HepG2 (cell line): ENCODE results near the gene POFUT2. TPM values are rescaled to one million over a fixed set of nuclear protein-coding genes. Genes with fewer than 3 reads are reported as not detected.

Experiments
- ATF7-NPFF ChIP-seq: sonication (generic); formaldehyde crosslinking; IDR thresholded peaks from 2 replicates; pipeline ENCODE4 v1.8.1; 2023; ENCODE audit warnings: mild to moderate bottlenecking, low read depth, missing genetic modification reagents, moderate library complexity
- CCAR2 ChIP-seq: fragments of 200-400 bp; formaldehyde crosslinking; optimal IDR thresholded peaks from 2 replicates; pipeline ENCODE3; 2018; ENCODE audit warnings: low read depth, mild to moderate bottlenecking, low read length, moderate library complexity
- JDP2 ChIP-seq: sonication (generic); formaldehyde crosslinking; IDR thresholded peaks from 2 replicates; pipeline ENCODE4 v1.8.1; 2022; ENCODE audit warnings: missing genetic modification reagents, borderline replicate concordance
- MTF2 ChIP-seq: sonication (generic); formaldehyde crosslinking; IDR thresholded peaks from 2 replicates; pipeline ENCODE4 v1.5.0; 2020; ENCODE audit warnings: missing genetic modification reagents, borderline replicate concordance
- POLR2AphosphoS5 ChIP-seq: IDR thresholded peaks from 2 replicates; pipeline ENCODE4 v1.6.1; 2012; ENCODE audit warnings: low read depth, low read length
- POLR2G ChIP-seq: fragments of 200-400 bp; formaldehyde crosslinking; IDR thresholded peaks from 2 replicates; pipeline ENCODE4 v1.6.1; 2018; ENCODE audit warnings: mild to moderate bottlenecking, low read depth, low read length, moderate library complexity
- RCOR2 ChIP-seq: IDR thresholded peaks from 2 replicates; pipeline ENCODE4 v1.6.1; 2016; ENCODE audit warnings: missing biosample characterization, missing genetic modification reagents
- RFX1 ChIP-seq: fragments of 450-650 bp; IDR thresholded peaks from 2 replicates; pipeline ENCODE4 v1.6.1; 2017
- SAFB2 ChIP-seq: sonication (generic); formaldehyde crosslinking; IDR thresholded peaks from 2 replicates; pipeline ENCODE4 v1.5.1; 2020; ENCODE audit warnings: missing genetic modification reagents, low read depth, mild to moderate bottlenecking, borderline replicate concordance
- TBX3 ChIP-seq: fragments of 450-650 bp; IDR thresholded peaks from 2 replicates; pipeline ENCODE4 v1.6.1; 2017; ENCODE audit warnings: antibody characterized with exemption, mild to moderate bottlenecking, inconsistent platforms, borderline replicate concordance
- U2AF1 ChIP-seq: fragments of 200-400 bp; formaldehyde crosslinking; optimal IDR thresholded peaks from 2 replicates; pipeline ENCODE3; 2017; ENCODE audit warnings: mild to moderate bottlenecking, low read depth, low read length
- ZBTB7A ChIP-seq: sonication (generic); formaldehyde crosslinking; IDR thresholded peaks from 2 replicates; pipeline ENCODE4 v1.8.0; 2022; ENCODE audit warnings: mild to moderate bottlenecking, missing genetic modification reagents
- ZFP36L2 ChIP-seq: sonication (generic); formaldehyde crosslinking; IDR thresholded peaks from 2 replicates; pipeline ENCODE4 v1.4.0; 2020; ENCODE audit warnings: missing genetic modification reagents
- ZFP90 ChIP-seq: sonication (generic); formaldehyde crosslinking; IDR thresholded peaks from 2 replicates; pipeline ENCODE4 v1.8.0; 2022; ENCODE audit warnings: missing genetic modification reagents, mild to moderate bottlenecking, inconsistent platforms, borderline replicate concordance
- ZNF253 ChIP-seq: sonication (generic); formaldehyde crosslinking; IDR thresholded peaks from 2 replicates; pipeline ENCODE4 v1.8.0; 2022; ENCODE audit warnings: mild to moderate bottlenecking, missing genetic modification reagents, borderline replicate concordance
- ZNF274 ChIP-seq: sonication (generic); formaldehyde crosslinking; IDR thresholded peaks from 2 replicates; pipeline ENCODE4 v1.5.1; 2020; ENCODE audit warnings: mild to moderate bottlenecking, missing genetic modification reagents
- ZNF382 ChIP-seq: sonication (generic); formaldehyde crosslinking; IDR thresholded peaks from 2 replicates; pipeline ENCODE4 v1.5.0; 2020; ENCODE audit warnings: missing genetic modification reagents, mild to moderate bottlenecking, borderline replicate concordance
- ZNF543 ChIP-seq: sonication (generic); formaldehyde crosslinking; IDR thresholded peaks from 2 replicates; pipeline ENCODE4 v1.4.0; 2020; ENCODE audit warnings: mild to moderate bottlenecking, missing genetic modification reagents
- ZNF569 ChIP-seq: sonication (generic); formaldehyde crosslinking; IDR thresholded peaks from 2 replicates; pipeline ENCODE4 v1.5.0; 2020; ENCODE audit warnings: mild to moderate bottlenecking, missing genetic modification reagents, moderate library complexity, borderline replicate concordance
- ZNF616 ChIP-seq: sonication (generic); formaldehyde crosslinking; IDR thresholded peaks from 2 replicates; pipeline ENCODE4 v1.5.0; 2020; ENCODE audit warnings: low read depth, mild to moderate bottlenecking, missing genetic modification reagents
- polyA plus RNA-seq, 8 experiments: library from polyadenylated mRNA; depleted of rRNA in 3 of 8; stranded (reverse) in 7 of 8; unstranded in 1 of 8; fragments of >200 nt; fragmentation: Illumina TruSeq in 4 of 8; extraction: Trizol in 4 of 8; gene quantifications; 2 replicates each; pipeline versions ENCODE4 v1.2.1 to v1.2.3, GENCODE V29; 2011 to 2016; ENCODE audit warnings: low read depth in 4 of 8, missing spikeins in 1 of 8, mixed read lengths in 1 of 8; ENCODE audit not compliant: insufficient read depth in 1 of 8
- total RNA-seq, 5 experiments: library from RNA; depleted of rRNA; stranded (reverse); fragments of >200 nt; fragmentation: Illumina TruSeq; extraction: Trizol; gene quantifications; 2 replicates each; pipeline ENCODE4 v1.2.3, GENCODE V29; 2016; ENCODE audit warnings: low read depth in 1 of 5
- TF ChIP-seq, protein P1 (sequence below): IDR thresholded peaks from 2 replicates; pipeline ENCODE4 v1.6.1; 2016; ENCODE audit warnings: missing genetic modification reagents, missing compliant biosample characterization
- TF ChIP-seq, protein P2 (sequence below): sonication (generic); formaldehyde crosslinking; conservative IDR thresholded peaks from 2 replicates; pipeline ENCODE4 v1.4.0; 2020; ENCODE audit warnings: missing genetic modification reagents
- TF ChIP-seq, protein P3 (sequence below): sonication (generic); formaldehyde crosslinking; IDR thresholded peaks from 2 replicates; pipeline ENCODE4 v1.4.0; 2020; ENCODE audit warnings: missing genetic modification reagents
- TF ChIP-seq, protein P4 (sequence below): sonication (generic); formaldehyde crosslinking; IDR thresholded peaks from 2 replicates; pipeline ENCODE4 v1.9.0; 2021; ENCODE audit warnings: missing genetic modification reagents, borderline replicate concordance
- TF ChIP-seq, protein P5 (sequence below): sonication (generic); formaldehyde crosslinking; IDR thresholded peaks from 2 replicates; pipeline ENCODE4 v1.8.0; 2022; ENCODE audit warnings: mild to moderate bottlenecking, missing genetic modification reagents

Gene POFUT2
- total and polyA plus RNA-seq, 2 of the 13 experiments (the other 11 are each of a cell fraction or from before 2014, with no cell fraction given) = 22.8 to 24.0 TPM

DNA sequence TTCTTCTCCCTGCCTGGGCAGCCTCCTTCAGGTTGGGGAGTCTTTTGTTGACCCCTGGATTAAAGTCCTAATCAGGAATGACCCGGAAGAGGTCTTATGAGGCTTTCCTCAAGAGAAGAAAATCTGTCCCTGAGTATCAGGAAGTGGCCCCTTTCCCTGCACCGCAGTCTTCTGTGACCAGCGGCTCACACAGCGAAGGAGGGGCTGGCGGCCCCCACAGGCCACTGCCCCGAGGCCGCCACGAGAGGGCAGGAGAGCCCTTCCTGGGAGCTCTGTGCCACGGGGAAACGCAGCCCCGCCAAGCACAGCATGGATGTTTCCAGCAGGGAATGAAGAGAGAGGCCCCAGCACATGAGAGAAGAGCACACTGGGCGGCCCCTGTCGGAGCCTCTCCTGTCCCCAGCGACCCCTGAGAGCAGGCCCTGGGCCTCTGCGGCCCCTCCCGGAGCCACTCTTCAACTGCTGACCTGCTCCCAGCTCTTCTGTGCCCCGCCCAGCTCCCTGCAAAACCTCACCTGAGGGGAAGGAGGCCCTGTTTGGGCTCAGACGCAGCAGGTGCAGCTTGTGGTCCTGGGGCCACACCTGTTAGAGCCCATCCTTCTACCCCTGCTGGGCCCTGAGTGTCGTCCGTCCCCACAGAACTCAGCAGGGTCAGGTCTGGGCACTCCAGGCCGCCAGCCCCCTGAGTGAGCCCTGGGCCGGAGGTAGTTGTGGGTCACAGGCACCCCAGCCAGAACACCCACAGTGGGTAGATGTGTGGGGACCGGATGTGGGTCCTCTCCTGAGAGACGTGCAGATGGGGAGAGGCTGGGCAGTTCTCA, 4.9 kb upstream of the POFUT2 start (continued):
- TF ChIP-seq ZBTB7A (CRISPR knock-in tag) (peak; percentile 79; the same call in 1 of the 2 replicates), SAFB2 (CRISPR knock-in tag) (peak; percentile 84; the same call in 1 of the 2 replicates), RCOR2 (no peak), POLR2AphosphoS5 (no peak), CCAR2 (no peak), ZNF543 (CRISPR knock-in tag) (peak; percentile 96), POLR2G (peak; percentile 30; the same call in 1 of the 2 replicates), TBX3 (no peak), ZNF274 (CRISPR knock-in tag) (peak; percentile 68), ATF7-NPFF (no peak), JDP2 (CRISPR knock-in tag) (no peak), ZNF382 (CRISPR knock-in tag) (no peak), ZNF616 (CRISPR knock-in tag) (no peak), U2AF1 (no peak), ZFP36L2 (CRISPR knock-in tag) (no peak), ZNF569 (CRISPR knock-in tag) (no peak), RFX1 (no peak), MTF2 (CRISPR knock-in tag) (peak; percentile 72; the same call in 1 of the 2 replicates), ZNF253 (no peak), ZFP90 (CRISPR knock-in tag) (no peak; the same call in 1 of the 2 replicates)
- TF ChIP-seq, protein P1, sequence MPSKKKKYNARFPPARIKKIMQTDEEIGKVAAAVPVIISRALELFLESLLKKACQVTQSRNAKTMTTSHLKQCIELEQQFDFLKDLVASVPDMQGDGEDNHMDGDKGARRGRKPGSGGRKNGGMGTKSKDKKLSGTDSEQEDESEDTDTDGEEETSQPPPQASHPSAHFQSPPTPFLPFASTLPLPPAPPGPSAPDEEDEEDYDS (CRISPR knock-in tag) = peak; percentile 47; the same call in 1 of the 2 replicates
- TF ChIP-seq, protein P2, sequence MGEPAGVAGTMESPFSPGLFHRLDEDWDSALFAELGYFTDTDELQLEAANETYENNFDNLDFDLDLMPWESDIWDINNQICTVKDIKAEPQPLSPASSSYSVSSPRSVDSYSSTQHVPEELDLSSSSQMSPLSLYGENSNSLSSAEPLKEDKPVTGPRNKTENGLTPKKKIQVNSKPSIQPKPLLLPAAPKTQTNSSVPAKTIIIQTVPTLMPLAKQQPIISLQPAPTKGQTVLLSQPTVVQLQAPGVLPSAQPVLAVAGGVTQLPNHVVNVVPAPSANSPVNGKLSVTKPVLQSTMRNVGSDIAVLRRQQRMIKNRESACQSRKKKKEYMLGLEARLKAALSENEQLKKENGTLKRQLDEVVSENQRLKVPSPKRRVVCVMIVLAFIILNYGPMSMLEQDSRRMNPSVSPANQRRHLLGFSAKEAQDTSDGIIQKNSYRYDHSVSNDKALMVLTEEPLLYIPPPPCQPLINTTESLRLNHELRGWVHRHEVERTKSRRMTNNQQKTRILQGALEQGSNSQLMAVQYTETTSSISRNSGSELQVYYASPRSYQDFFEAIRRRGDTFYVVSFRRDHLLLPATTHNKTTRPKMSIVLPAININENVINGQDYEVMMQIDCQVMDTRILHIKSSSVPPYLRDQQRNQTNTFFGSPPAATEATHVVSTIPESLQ = 0 out of 2 replicates have a peak, but pooled peaks have one; percentile 77
- TF ChIP-seq, protein P3, sequence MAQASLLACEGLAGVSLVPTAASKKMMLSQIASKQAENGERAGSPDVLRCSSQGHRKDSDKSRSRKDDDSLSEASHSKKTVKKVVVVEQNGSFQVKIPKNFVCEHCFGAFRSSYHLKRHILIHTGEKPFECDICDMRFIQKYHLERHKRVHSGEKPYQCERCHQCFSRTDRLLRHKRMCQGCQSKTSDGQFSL (CRISPR knock-in tag) = no peak
- TF ChIP-seq, protein P4, sequence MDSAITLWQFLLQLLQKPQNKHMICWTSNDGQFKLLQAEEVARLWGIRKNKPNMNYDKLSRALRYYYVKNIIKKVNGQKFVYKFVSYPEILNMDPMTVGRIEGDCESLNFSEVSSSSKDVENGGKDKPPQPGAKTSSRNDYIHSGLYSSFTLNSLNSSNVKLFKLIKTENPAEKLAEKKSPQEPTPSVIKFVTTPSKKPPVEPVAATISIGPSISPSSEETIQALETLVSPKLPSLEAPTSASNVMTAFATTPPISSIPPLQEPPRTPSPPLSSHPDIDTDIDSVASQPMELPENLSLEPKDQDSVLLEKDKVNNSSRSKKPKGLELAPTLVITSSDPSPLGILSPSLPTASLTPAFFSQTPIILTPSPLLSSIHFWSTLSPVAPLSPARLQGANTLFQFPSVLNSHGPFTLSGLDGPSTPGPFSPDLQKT (CRISPR knock-in tag) = no peak
- TF ChIP-seq, protein P5, sequence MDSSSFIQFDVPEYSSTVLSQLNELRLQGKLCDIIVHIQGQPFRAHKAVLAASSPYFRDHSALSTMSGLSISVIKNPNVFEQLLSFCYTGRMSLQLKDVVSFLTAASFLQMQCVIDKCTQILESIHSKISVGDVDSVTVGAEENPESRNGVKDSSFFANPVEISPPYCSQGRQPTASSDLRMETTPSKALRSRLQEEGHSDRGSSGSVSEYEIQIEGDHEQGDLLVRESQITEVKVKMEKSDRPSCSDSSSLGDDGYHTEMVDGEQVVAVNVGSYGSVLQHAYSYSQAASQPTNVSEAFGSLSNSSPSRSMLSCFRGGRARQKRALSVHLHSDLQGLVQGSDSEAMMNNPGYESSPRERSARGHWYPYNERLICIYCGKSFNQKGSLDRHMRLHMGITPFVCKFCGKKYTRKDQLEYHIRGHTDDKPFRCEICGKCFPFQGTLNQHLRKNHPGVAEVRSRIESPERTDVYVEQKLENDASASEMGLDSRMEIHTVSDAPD (CRISPR knock-in tag) = no peak
